H9 (cell line): Measurements from ENCODE around the gene KIFC3. TPM values are rescaled to one million over a fixed set of nuclear protein-coding genes. Genes with fewer than 3 reads are reported as not detected.
A peak's percentile ranks its signal among the peaks of the same experiment; 100 is the strongest.

Experiments used
- DNase-seq: peaks from one replicate; pipeline ENCODE4 v3.0.0-alpha.2; 2017
- H2AFZ ChIP-seq: one replicate; pipeline ENCODE4 v1.6.1; 2013; ENCODE audit warnings: mild to moderate bottlenecking, low read length, control low read depth, moderate library complexity
- H2AK5ac ChIP-seq: 2 replicates; pipeline ENCODE4 v1.6.1; 2013; ENCODE audit warnings: low read length, control low read depth, mixed read lengths; ENCODE audit not compliant: insufficient read length
- H2BK120ac ChIP-seq: one replicate; pipeline ENCODE4 v1.6.1; 2013; ENCODE audit warnings: low read depth, mild to moderate bottlenecking, low read length, control low read depth, inconsistent platforms; ENCODE audit not compliant: poor library complexity, severe bottlenecking
- H2BK12ac ChIP-seq: 2 replicates; pipeline ENCODE4 v1.6.1; 2013; ENCODE audit warnings: low read length, control low read depth, mixed read lengths, low read depth; ENCODE audit not compliant: insufficient read length
- H2BK15ac ChIP-seq: 2 replicates; pipeline ENCODE4 v1.6.1; 2013; ENCODE audit warnings: low read depth, low read length, control low read depth
- H2BK20ac ChIP-seq: one replicate; pipeline ENCODE4 v1.6.1; 2013; ENCODE audit warnings: low read depth, mild to moderate bottlenecking, low read length, control low read depth, inconsistent platforms; ENCODE audit not compliant: poor library complexity, severe bottlenecking
- H2BK5ac ChIP-seq: 2 replicates; pipeline ENCODE4 v1.6.1; 2013; ENCODE audit warnings: low read length, control low read depth, mixed read lengths; ENCODE audit not compliant: insufficient read length
- H3K14ac ChIP-seq: 2 replicates; pipeline ENCODE4 v1.6.1; 2013; ENCODE audit warnings: low read length, control low read depth; ENCODE audit not compliant: insufficient read depth
- H3K18ac ChIP-seq: 2 replicates; pipeline ENCODE4 v1.6.1; 2013; ENCODE audit warnings: low read depth, mild to moderate bottlenecking, mixed read lengths, low read length, control low read depth; ENCODE audit not compliant: insufficient read length
- H3K23ac ChIP-seq: 2 replicates; pipeline ENCODE4 v1.6.1; 2013; ENCODE audit warnings: low read length, control low read depth, mixed read lengths, low read depth; ENCODE audit not compliant: insufficient read length
- H3K23me2 ChIP-seq: 2 replicates; pipeline ENCODE4 v1.6.1; 2013; ENCODE audit warnings: low read depth, mild to moderate bottlenecking, mixed read lengths, low read length, control low read depth; ENCODE audit not compliant: insufficient read length, poor library complexity, severe bottlenecking
- H3K27ac ChIP-seq: 2 replicates; pipeline ENCODE4 v1.5.1; 2013; ENCODE audit warnings: low read length, control low read depth, mixed read lengths, low read depth; ENCODE audit not compliant: insufficient read length
- H3K27me3 ChIP-seq: 2 replicates; pipeline ENCODE4 v1.6.1; 2013; ENCODE audit warnings: low read length, control low read depth, inconsistent platforms; ENCODE audit not compliant: insufficient read depth
- H3K4ac ChIP-seq: 2 replicates; pipeline ENCODE4 v1.6.1; 2013; ENCODE audit warnings: low read depth, mild to moderate bottlenecking, control low read depth, inconsistent platforms, low read length, moderate library complexity
- H3K4me1 ChIP-seq: 2 replicates; pipeline ENCODE4 v1.6.1; 2013; ENCODE audit warnings: low read length, control low read depth, inconsistent platforms; ENCODE audit not compliant: insufficient read depth
- H3K4me2 ChIP-seq: 2 replicates; pipeline ENCODE4 v1.6.1; 2013; ENCODE audit warnings: low read length, control low read depth, mixed read lengths; ENCODE audit not compliant: insufficient read length, insufficient read depth
- H3K56ac ChIP-seq: 2 replicates; pipeline ENCODE4 v1.6.1; 2013; ENCODE audit warnings: low read depth, mild to moderate bottlenecking, mixed read lengths, low read length, control low read depth; ENCODE audit not compliant: insufficient read length
- H3K79me1 ChIP-seq: 2 replicates; pipeline ENCODE4 v1.6.1; 2013; ENCODE audit warnings: low read depth, mild to moderate bottlenecking, moderate library complexity, low read length, control low read depth, inconsistent platforms; ENCODE audit not compliant: insufficient read depth, poor library complexity, severe bottlenecking
- H3K79me2 ChIP-seq: 2 replicates; pipeline ENCODE4 v1.6.1; 2013; ENCODE audit warnings: low read length, control low read depth, inconsistent platforms; ENCODE audit not compliant: insufficient read depth
- H3K9ac ChIP-seq: 2 replicates; pipeline ENCODE4 v1.6.1; 2013; ENCODE audit warnings: low read length, control low read depth, mixed read lengths; ENCODE audit not compliant: insufficient read length; ENCODE audit errors: extremely low read depth
- H3K9me3 ChIP-seq: one replicate; pipeline ENCODE4 v1.6.1; 2013; ENCODE audit warnings: low read depth, low read length, inconsistent platforms; ENCODE audit not compliant: control insufficient read depth
- H3T11ph ChIP-seq: one replicate; pipeline ENCODE4 v1.6.1; 2013; ENCODE audit warnings: mild to moderate bottlenecking, low read length, control low read depth, inconsistent platforms
- H4K20me1 ChIP-seq: one replicate; pipeline ENCODE4 v1.6.1; 2013; ENCODE audit not compliant: control insufficient read depth, insufficient read length, insufficient read depth
- H4K5ac ChIP-seq: 2 replicates; pipeline ENCODE4 v1.6.1; 2013; ENCODE audit warnings: low read depth, mild to moderate bottlenecking, mixed read lengths, low read length, control low read depth; ENCODE audit not compliant: insufficient read length
- H4K8ac ChIP-seq: replicated peaks from 2 replicates; pipeline ENCODE4 v1.6.1; 2013; ENCODE audit warnings: low read length, control low read depth, mixed read lengths, low read depth; ENCODE audit not compliant: insufficient read length
- H4K91ac ChIP-seq: 2 replicates; pipeline ENCODE4 v1.6.1; 2013; ENCODE audit warnings: low read depth, mild to moderate bottlenecking, moderate library complexity, mixed read lengths, low read length, control low read depth; ENCODE audit not compliant: insufficient read length
- H3K27ac Mint-ChIP-seq, 3 experiments: 2 replicates in 2 of 3; 3 replicates in 1 of 3; pipeline ENCODE4 v1.8.0; 2020 to 2021; ENCODE audit warnings: mixed read lengths in 3 of 3, mild to moderate bottlenecking in 1 of 3, moderate library complexity in 1 of 3
- H3K27me3 Mint-ChIP-seq: 2 replicates; pipeline ENCODE4 v1.8.0; 2021; ENCODE audit warnings: low read depth, mild to moderate bottlenecking, moderate library complexity, mixed read lengths
- H3K36me3 Mint-ChIP-seq, 3 experiments: 2 replicates in 2 of 3; 3 replicates in 1 of 3; pipeline ENCODE4 v1.8.0; 2020 to 2021; ENCODE audit warnings: low read depth in 3 of 3, mixed read lengths in 3 of 3; ENCODE audit not compliant: insufficient read depth in 1 of 3
- H3K4me1 Mint-ChIP-seq, 2 experiments: 2 replicates each; pipeline ENCODE4 v1.8.0; 2020; ENCODE audit warnings: mixed read lengths in 2 of 2
- H3K4me3 Mint-ChIP-seq, 2 experiments: 2 replicates in 1 of 2; 3 replicates in 1 of 2; pipeline ENCODE4 v1.8.0; 2020 to 2021; ENCODE audit warnings: mild to moderate bottlenecking in 2 of 2, mixed read lengths in 2 of 2, moderate library complexity in 1 of 2
- H3K9me3 Mint-ChIP-seq, 2 experiments: 2 replicates in 1 of 2; 3 replicates in 1 of 2; pipeline ENCODE4 v1.8.0; 2020; ENCODE audit warnings: mild to moderate bottlenecking in 2 of 2, mixed read lengths in 2 of 2, moderate library complexity in 1 of 2
- CTCF ChIP-seq: fragments of 200-600 bp; sonication (generic); conservative IDR thresholded peaks from 3 replicates; pipeline ENCODE4 v1.8.0; 2021; ENCODE audit warnings: antibody characterized with exemption, mild to moderate bottlenecking
- WGBS: extraction: QIAGEN DNeasy Blood & Tissue Kit; methylation state at CpG from one replicate; pipeline ENCODE4 v1.1.7; 2013; ENCODE audit warnings: missing lambda C conversion rate, low lambda C conversion rate, mixed read lengths; ENCODE audit not compliant: insufficient read length; ENCODE audit errors: extremely low coverage; 5-methylcytosine and 5-hydroxymethylcytosine counted together
- total RNA-seq: library from RNA; stranded (reverse); gene quantifications from 2 replicates; pipeline ENCODE4 v1.2.1, GENCODE V29; 2021

The KIFC3 gene
- total RNA-seq, 1 experiment from 2014 or later = 5.0 TPM

DNA sequence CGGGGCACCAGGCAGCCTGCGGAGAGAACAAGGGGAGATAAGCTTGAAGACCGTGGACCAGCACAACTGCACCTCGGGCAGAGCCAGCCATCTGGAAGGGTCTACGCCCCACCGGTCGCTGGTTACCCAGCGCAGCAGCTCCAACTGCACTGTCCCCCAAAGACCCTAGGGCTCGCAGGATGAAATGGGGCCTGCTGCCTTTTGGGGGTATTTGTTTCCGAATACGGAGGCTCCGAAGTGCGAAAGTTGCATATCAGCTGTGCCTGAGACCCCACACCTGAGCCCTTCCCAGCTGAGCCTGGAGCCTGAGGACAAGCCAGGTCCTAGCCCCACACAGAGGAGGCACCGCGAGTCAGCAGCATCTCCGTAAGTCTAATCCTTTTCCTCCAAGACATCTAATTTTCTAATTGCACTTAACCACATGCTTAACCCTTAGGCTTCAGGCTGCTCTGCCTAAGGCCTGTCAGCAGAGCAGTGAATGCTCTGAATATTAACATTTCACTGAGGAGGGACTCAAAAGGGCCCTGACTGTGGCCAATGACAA, 4.0 kb downstream of the KIFC3 start:
- Histone ChIP-seq H3K79me2 (no peaks in the 10 kb centered on the region), H3K27me3 (no peaks in the 10 kb centered on the region; the same call in 1 of the 2 replicates), H3K4me1 (peaks cover 12% of the 10 kb centered on the region; the same call in 1 of the 2 replicates), H3K23ac (no peak overlapping the region), H2BK12ac (no peak overlapping the region), H3T11ph (no peak overlapping the region), H2AK5ac (no peak overlapping the region), H2BK15ac (no peak overlapping the region), H3K14ac (no peak overlapping the region), H2BK20ac (no peak overlapping the region), H3K18ac (no peak overlapping the region), H3K27ac (no peak overlapping the region), H4K8ac (no peak overlapping the region), H2BK5ac (no peak overlapping the region), H2AFZ (no peak overlapping the region), H4K91ac (no peak overlapping the region), H3K9me3 (no peaks in the 10 kb centered on the region), H3K23me2 (peaks cover 4% of the 10 kb centered on the region), H3K4me2 (peak overlapping the region; percentile 34), H3K56ac (no peak overlapping the region), H4K20me1 (no peaks in the 10 kb centered on the region), H2BK120ac (no peak overlapping the region), H3K79me1 (no peaks in the 10 kb centered on the region), H4K5ac (no peak overlapping the region), H3K9ac (no peak overlapping the region), H3K4ac (no peak overlapping the region)
- Mint-ChIP-seq H3K9me3 (no peaks in the 10 kb centered on the region; a peak in 2 of 5 replicates), H3K4me1 (peaks cover 38 to 49% of the 10 kb centered on the region in 2 experiments), H3K27ac (no peak overlapping the region), H3K27me3 (peaks cover 44% of the 10 kb centered on the region), H3K4me3 (peak overlapping the region in 1 of 2 experiments; percentile 60; a peak in 2 of 5 replicates), H3K36me3 (no peaks in the 10 kb centered on the region)
- TF ChIP-seq CTCF = no peak
- WGBS = no CpG with 5 or more reads among the region's 16 CpGs
- DNase-seq = no peak
